ENCODE results near the gene ADH5. TPM values are rescaled to one million over a fixed set of nuclear protein-coding genes. Genes with fewer than 3 reads are reported as not detected.

The ADH5 gene
- total and polyA plus RNA-seq, 2 of the 8 experiments (the other 6 are each of a cell fraction or from before 2014, with no cell fraction given), result 223 to 327 TPM

DNA sequence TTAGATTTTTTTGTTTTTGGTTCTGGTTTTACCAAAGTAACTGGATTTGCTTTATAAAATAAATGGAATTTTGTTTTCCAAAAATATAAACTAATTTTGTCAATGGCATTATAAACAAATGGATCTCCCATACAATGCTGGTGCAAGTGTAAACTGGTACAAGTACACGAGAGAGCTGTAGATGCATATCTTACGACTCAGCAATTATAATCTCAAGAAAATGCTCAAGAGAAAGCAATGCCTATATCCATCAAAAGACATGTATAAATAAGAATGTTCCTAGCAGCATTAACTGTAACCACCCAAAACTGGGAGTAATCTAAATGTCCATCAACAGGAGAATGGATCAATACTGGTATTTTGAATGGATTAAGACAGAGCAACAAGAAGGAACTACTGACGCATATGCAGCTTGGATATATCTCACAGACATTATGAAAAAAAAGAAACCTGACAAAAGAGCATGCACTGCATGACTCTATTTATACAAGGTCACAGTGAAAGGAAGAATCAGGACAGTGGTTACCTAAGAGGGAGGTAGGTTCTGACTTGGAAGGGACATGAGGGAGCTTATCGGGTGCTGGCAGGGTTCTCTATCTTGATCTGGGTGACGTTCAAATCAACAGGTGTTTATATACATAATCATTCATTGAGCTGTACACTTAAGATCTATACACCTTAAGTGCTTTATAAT is 9.5 kb downstream of the ADH5 start:
- Histone ChIP-seq H3K36me3 (ENCODE audit: control insufficient read depth in 2 of 4, insufficient read depth in 4 of 4, low read length in 3 of 4) (peaks cover 24 to 99% (median 82%) of the 10 kb centered on the region in 4 experiments), H4K8ac (ENCODE audit: extremely low read depth, insufficient read depth, low read length) (no peak overlapping the region), H3K27me3 (replicated peaks in 1 of 4; ENCODE audit: control insufficient read depth in 3 of 4, extremely low read depth in 1 of 4, insufficient read depth in 3 of 4, low read length in 3 of 4) (no peaks in the 10 kb centered on the region), H3K79me1 (ENCODE audit: low read depth, low read length) (peaks cover under 1% of the 10 kb centered on the region; the same call in 1 of the 2 replicates), H3K23me2 (ENCODE audit: low read depth, low read length) (no peaks in the 10 kb centered on the region), H3K56ac (replicated peaks; ENCODE audit: insufficient read length, low read depth, low read length) (no peak overlapping the region), H2BK12ac (ENCODE audit: low read depth, low read length) (no peak overlapping the region), H2BK20ac (ENCODE audit: low read length) (no peak overlapping the region), H3K18ac (ENCODE audit: extremely low read depth, low read length) (no peak overlapping the region), H3K23ac (ENCODE audit: insufficient read length) (no peak overlapping the region), H3K9ac (replicated peaks in 1 of 4; ENCODE audit: extremely low read depth in 1 of 4, low read depth in 3 of 4, low read length in 3 of 4) (no peak overlapping the region), H2AK5ac (ENCODE audit: low read depth, low read length) (no peak overlapping the region), H3K79me2 (ENCODE audit: control insufficient read depth in 1 of 2, insufficient read depth in 2 of 2, low read length in 2 of 2) (peaks cover 3 to 4% of the 10 kb centered on the region in 2 experiments; a peak in 3 of 4 replicates), H3K4me2 (ENCODE audit: insufficient read depth in 1 of 2, low read depth in 2 of 2, low read length in 2 of 2) (no peak overlapping the region), H3K4ac (replicated peaks; ENCODE audit: insufficient read length, low read depth, low read length) (no peak overlapping the region), H2BK15ac (ENCODE audit: low read length) (no peak overlapping the region), H2AFZ (ENCODE audit: low read length) (no peak overlapping the region), H3K27ac (ENCODE audit: low read depth, low read length) (no peak overlapping the region), H3K4me3 (ENCODE audit: extremely low read depth in 1 of 4, insufficient read depth in 2 of 4, low read depth in 3 of 4, low read length in 4 of 4) (no peak overlapping the region), H4K5ac (ENCODE audit: insufficient read length, low read depth, low read length) (no peak overlapping the region), H3K14ac (ENCODE audit: insufficient read length) (no peak overlapping the region), H4K91ac (replicated peaks; ENCODE audit: insufficient read length, low read length) (no peak overlapping the region), H3K9me3 (ENCODE audit: insufficient read depth in 2 of 2, low read depth in 1 of 2, low read length in 1 of 2) (no peaks in the 10 kb centered on the region), H3K4me1 (replicated peaks in 1 of 4; ENCODE audit: control insufficient read depth in 3 of 4, insufficient read depth in 4 of 4, low read length in 3 of 4) (no peaks in the 10 kb centered on the region), H2BK120ac (replicated peaks; ENCODE audit: low read depth, low read length) (no peak overlapping the region), H4K20me1 (replicated peaks in 1 of 2; ENCODE audit: control insufficient read depth in 1 of 2, insufficient read depth in 2 of 2, low read length in 2 of 2) (peaks cover 0 to 5% of the 10 kb centered on the region in 2 experiments), H2BK5ac (ENCODE audit: low read depth, low read length) (no peak overlapping the region)
- DNase-seq (ENCODE audit: low read depth in 1 of 2, low spot score in 2 of 2), result no peak
- FAIRE-seq, result no peak
- WGBS, 2 experiments (ENCODE audit: extremely low coverage in 1 of 2, insufficient coverage in 1 of 2, insufficient read length in 1 of 2, insufficient replicate concordance in 2 of 2, low coverage in 1 of 2, low lambda C conversion rate in 2 of 2, missing lambda C conversion rate in 1 of 2), result 91% methylated on average over 5 of the region's 5 CpGs; no CpG with 5 or more reads in 1 of the 2 experiments
- ChIA-PET CTCF (ENCODE audit: partially characterized antibody) (interaction anchor here (1.2 kb wide), 1 partner anchor 23 kb away, joined by 3 read pairs; no protein-coding TSS in a partner anchor), POLR2A (ENCODE audit: partially characterized antibody) (interaction anchor here (2.7 kb wide), 2 partner anchors 9 to 10 kb away, joined by 10 read pairs; partner anchors contain the start of gene ADH5)
- TF ChIP-seq HDAC6 (IDR thresholded peaks at IDR 0.05; ENCODE audit: low read depth, low read length), result no peak
- no peak for TF ChIP-seq HDAC2 (IDR thresholded peaks at IDR 0.05; ENCODE audit: borderline replicate concordance in 1 of 2, low read depth in 2 of 2, low read length in 2 of 2)
- TF ChIP-seq JUND (IDR thresholded peaks at IDR 0.05; ENCODE audit: low read length), result no peak
- no peak for TF ChIP-seq CEBPB (IDR thresholded peaks at IDR 0.05; ENCODE audit: low read depth, low read length)
